C4-2B (cell line): ENCODE results near the gene IL3.

Experiments used
- ZFX ChIP-seq: fragments of 450-650 bp; IDR thresholded peaks from 2 replicates; pipeline ENCODE4 v1.6.1; 2017
- TF ChIP-seq, protein P1 (sequence below): fragments of 450-650 bp; conservative IDR thresholded peaks from 2 replicates; pipeline ENCODE4 v1.5.1; 2017; ENCODE audit warnings: mild to moderate bottlenecking

DNA sequence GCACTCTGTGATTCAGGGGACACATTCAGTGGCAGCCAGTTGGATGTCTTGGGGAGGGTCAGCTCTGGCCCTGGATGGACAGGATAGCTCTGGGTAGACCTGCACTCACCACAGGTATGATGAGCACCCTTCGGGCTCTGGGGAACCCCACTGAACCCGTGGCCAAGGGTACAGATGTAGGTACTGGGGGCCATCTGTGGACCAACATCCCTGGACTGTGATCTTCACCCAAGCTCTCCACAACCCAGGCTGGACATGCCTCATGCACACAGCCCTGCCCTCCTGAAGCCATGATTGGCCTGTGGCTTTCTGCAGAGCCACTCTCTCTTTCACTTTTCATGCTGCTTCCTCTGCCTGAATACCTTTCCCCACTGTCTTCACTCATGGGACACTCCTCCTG, 33.4 kb upstream of the IL3 start:
- TF ChIP-seq, protein P1, sequence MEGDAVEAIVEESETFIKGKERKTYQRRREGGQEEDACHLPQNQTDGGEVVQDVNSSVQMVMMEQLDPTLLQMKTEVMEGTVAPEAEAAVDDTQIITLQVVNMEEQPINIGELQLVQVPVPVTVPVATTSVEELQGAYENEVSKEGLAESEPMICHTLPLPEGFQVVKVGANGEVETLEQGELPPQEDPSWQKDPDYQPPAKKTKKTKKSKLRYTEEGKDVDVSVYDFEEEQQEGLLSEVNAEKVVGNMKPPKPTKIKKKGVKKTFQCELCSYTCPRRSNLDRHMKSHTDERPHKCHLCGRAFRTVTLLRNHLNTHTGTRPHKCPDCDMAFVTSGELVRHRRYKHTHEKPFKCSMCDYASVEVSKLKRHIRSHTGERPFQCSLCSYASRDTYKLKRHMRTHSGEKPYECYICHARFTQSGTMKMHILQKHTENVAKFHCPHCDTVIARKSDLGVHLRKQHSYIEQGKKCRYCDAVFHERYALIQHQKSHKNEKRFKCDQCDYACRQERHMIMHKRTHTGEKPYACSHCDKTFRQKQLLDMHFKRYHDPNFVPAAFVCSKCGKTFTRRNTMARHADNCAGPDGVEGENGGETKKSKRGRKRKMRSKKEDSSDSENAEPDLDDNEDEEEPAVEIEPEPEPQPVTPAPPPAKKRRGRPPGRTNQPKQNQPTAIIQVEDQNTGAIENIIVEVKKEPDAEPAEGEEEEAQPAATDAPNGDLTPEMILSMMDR: no peak
- TF ChIP-seq ZFX: no peak
